ENCODE measurements around the gene TRPM4.
"Not testable (repeated sequence)": the region's sequence is repeated elsewhere in the genome, so short reads cannot be mapped to it uniquely, and the experiment has no call there.

Gene TRPM4

DNA sequence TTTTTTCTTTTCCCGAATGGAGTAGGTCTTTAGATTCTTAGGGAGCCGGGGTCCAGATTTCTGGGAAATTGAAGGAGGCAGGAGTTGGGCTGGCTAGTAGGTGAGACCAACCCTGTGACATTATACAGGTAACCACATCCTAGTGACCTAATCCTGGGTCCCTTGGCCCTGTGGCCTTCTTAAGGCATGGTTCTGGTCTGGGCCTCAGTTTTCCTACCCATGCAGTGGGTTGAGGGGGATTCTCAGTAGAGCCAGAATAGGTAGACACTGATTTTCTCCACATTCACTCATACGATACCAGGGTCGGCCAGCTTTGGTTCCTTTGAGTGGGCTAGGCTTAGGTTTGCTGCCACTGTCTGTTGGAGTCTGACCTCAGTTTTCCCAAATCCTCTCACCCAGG is 31.0 kb upstream of the TRPM4 start:
- no peak for DNase-seq (ENCODE audit: low read depth in 1 of 2, low spot score in 1 of 2)

DNA sequence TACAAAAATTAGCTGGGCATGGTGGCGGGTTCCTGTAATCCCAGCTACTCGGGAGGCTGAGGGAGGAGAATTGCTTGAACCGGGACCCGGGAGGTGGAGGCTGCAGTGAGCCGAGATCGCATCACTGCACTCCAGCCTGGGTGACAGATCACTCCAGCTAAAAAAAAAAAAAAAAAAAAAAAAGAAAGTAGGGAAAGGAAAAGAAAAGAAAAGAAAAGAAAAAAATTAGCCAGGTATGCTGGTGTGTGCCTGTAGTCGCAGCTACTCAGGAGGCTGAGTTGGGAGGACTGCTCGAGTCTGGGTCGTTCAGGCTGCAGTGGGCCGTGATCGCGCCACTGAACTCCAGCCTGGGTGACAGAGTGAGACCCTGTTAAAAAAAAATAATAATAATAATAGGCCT is 30.4 kb upstream of the TRPM4 start:
- DNase-seq (ENCODE audit: low read depth in 1 of 2, low spot score in 1 of 2) = not testable (repeated sequence)

DNA sequence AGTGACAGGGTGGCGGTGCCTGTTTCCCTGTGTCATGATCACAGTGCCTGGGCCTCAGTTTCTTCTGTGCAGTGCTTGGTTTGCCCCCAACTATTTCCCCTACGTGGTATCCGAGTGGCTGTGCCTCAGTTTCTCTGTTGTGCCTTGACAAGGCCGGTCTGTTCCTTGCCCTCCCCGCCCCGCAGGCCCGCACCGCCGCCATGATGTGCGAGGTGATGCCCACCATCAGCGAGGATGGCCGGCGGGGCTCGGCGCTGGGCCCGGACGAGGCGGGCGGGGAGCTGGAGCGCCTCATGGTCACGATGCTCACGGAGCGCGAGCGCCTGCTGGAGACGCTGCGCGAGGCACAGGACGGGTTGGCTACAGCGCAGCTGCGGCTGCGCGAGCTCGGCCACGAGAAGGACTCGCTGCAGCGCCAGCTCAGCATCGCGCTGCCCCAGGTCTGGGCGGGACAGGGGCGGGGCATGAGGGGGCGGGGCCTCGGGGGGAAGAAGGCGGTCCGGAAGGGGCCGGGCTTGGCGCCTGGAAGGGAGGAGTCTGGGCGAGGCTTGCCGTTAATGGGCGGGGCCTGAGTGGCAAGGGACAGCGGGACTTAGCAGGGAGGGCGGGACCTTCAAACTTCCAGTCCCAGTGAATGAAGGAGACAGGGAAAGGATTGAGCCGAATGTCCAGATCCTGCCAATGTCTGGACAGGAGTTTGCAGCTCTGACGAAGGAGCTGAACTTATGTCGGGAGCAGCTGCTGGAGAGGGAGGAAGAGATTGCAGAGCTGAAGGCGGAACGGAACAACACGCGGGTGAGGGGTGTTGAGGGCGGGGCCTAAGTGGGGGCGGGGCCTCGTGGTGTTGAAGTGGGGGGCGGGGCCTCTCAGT is 29.7 kb upstream of the TRPM4 start:
- DNase-seq (ENCODE audit: low read depth in 1 of 2, low spot score in 1 of 2) = peak; percentile 95 to 96

DNA sequence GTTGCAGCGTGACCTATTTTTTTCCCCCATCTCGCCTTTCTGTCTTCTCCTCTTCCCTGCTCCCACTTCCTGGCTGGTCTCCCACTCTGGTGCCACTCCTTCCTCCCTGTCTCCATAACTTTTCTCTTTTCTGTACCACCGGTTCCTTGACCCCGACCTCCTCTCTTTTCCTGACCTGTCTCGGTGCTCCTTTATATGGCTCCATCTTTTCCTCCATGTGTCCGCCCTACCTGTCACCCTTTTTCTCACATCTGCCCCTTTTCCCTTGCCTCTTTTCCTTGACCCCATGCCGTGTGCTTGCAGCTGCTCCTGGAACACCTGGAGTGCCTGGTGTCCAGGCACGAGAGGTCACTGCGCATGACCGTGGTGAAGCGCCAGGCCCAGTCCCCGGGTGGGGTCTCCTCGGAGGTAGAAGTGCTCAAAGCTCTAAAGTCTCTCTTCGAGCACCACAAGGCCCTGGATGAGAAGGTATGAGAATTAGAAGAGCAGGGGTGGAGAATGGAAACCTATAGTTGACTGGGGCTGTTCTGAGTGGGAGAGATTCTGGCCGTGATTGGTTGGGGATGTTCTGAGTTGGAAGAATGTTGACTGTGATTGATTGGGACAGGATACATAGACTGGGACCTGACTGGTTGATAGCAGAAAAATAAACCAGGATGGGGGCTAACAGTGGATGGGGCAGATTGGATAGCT is 28.9 kb upstream of the TRPM4 start:
- no peak for DNase-seq (ENCODE audit: low read depth in 1 of 2, low spot score in 1 of 2)

DNA sequence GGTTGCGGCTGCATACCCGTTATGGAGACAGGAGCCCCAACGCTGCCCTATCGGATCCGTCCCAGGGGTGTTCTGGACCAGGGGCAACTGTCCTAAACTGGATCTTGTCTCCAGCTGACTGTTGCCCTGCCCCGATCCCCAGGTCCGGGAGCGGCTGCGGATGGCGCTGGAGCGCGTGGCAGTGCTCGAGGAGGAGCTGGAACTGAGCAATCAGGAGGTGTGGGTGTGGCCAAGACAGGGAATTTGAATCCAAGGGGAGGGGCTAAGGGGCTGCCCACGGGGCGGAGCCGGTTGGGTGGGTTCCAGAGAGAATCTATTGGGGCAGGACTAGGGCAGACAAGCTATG is 28.4 kb upstream of the TRPM4 start:
- no peak for DNase-seq (ENCODE audit: low read depth in 1 of 2, low spot score in 1 of 2)

DNA sequence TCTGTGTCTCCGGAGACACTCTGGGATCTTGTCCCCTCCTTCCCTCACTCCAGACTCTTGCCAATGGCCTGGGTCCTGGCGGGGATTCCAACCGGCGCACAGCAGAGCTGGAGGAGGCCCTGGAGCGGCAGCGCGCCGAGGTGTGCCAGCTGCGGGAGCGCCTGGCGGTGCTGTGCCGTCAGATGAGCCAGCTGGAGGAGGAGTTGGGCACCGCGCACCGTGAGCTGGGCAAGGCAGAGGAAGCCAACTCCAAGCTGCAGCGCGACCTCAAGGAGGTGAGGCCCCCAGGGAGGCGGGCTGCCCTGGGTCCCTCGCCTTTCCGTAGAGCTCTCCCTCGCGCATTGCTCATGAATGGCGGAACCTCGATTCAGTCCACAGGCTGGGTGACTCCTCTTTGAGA is 27.3 kb upstream of the TRPM4 start:
- no peak for DNase-seq (ENCODE audit: low read depth in 1 of 2, low spot score in 1 of 2)

DNA sequence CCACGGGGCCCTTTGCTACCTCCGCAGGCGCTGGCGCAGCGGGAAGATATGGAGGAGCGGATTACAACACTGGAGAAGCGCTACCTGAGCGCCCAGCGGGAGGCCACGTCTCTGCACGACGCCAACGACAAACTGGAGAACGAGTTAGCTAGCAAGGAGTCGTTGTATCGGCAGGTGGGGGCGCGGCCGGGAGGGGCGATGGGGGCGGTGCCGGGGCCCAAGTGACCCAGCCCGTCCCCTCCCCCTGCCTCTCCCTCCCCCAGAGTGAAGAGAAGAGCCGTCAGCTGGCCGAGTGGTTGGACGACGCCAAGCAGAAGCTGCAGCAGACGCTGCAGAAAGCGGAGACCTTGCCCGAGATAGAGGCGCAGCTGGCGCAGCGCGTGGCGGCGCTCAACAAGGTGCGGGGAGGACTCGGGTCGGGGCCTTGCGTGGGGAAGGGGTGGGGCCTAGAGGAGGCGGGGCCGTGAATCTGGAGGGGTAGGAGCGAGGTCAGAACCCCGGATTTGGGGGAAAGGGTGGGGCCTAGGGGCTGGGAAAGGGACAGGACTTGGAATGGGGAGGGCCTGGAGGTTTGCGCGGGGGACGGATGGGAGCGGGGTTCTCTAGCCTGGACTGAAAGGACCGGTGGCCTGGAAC is 24.5 kb upstream of the TRPM4 start:
- no peak for DNase-seq (ENCODE audit: low read depth in 1 of 2, low spot score in 1 of 2)

DNA sequence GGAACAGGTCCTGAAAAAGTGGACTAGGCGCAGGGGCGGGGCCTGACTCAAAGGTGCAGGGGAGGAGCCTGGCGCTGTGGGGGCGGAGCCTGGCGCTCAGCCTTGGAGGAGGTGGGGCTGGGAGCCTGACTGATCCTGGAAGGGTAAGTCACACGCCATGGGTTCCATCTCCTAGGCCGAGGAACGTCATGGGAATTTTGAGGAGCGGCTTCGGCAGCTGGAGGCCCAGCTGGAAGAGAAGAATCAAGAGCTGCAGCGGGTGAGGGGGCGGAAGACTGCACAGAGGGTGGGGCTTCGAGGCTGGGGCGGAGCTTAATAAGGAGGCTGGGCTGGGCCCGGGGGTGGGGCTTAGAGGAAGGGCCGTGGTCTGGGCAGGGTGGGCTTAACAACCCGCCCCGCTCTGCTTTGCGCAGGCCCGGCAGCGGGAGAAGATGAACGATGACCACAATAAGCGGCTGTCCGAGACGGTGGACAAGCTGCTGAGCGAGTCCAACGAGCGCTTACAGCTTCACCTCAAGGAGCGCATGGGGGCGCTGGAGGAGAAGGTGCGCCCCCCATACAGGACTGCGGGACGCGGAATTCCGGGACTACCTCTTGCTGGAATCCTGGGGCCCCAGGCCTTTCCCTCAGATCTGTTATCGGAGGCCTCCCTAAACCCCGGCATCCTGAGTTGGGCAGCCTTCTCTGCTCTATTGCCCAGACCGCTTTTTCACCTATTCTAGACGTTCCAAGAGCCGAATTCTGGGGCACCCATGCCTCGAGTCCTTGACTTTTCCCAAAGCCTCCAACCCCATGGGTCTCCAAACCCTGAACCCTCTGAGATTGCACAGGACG is 23.8 kb upstream of the TRPM4 start:
- DNase-seq (ENCODE audit: low read depth in 1 of 2, low spot score in 1 of 2) = no peak

DNA sequence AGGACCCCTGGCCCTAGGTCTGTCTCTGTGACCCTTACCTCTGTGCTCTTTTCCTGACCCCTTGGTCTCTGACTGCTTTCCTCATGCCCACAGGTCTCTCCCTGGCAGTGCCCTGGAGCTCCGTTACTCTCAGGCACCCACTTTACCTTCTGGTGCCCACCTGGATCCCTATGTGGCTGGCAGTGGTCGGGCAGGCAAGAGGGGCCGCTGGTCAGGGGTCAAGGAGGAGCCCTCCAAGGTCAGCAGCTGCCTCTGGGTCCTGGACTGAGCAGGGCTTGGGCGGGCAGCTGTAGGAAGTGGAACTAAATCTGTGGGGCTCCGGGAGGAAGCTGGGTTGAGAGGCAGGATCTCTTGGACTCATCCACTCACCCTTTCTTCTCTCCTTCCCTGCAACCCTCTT is 21.9 kb upstream of the TRPM4 start:
- no peak for DNase-seq (ENCODE audit: low read depth in 1 of 2, low spot score in 1 of 2)

DNA sequence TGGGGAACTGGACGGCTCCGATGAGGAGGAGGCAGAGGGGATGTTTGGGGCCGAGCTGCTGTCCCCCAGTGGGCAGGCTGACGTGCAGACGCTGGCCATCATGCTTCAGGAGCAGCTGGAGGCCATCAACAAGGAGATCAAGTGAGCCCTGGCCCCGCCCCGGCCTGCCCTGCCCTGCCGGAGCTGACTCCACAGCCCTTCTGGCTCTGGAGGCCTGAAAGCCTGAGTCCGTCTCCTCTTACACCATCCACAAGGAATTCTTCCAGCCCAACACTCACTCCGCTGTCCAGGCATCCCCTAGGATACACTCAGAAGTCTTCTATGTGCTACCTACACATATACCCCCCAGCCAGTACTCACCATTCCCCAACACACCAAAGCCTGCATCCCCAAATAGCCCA is 20.8 kb upstream of the TRPM4 start:
- no peak for DNase-seq (ENCODE audit: low read depth in 1 of 2, low spot score in 1 of 2)

DNA sequence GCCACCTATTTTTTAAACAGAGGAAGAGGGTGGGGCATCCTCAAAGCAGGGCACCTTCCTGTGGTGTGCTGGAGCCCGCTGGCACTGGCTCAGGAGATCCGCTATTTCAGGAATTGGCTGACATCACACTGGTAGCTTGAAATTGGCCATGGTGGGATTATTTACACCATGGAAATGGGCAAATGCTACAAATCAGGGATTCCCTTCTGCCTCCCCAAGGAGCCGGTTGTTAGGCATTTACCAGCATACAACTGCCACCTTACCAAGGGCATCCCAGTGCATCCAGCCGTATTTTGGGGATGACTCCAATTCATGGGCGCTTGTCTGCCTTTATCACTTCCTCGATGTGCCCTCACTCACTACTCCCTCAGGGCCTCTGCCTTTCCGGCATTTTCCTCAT is 16.6 kb upstream of the TRPM4 start:
- DNase-seq (ENCODE audit: low read depth in 1 of 2, low spot score in 1 of 2) = no peak

DNA sequence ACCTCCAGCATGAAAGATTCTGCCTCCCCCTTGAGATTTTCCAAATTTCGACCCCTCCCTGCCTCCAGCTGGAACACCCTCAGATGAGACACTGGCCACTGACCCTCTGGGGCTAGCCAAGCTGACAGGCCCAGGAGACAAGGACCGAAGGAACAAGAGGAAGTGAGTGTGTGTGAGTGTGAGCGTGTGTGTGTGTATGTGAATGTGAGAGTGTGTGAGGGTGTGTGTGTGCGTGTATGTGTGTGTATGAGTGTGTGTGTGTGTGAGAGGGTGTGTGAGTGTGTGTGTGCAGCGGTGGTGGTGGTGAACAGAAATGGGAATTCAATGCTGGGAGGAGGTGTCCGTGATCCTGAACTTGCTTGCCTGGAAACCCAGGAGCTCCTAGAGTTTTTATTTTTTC is 16.2 kb upstream of the TRPM4 start:
- no peak for DNase-seq (ENCODE audit: low read depth in 1 of 2, low spot score in 1 of 2)

DNA sequence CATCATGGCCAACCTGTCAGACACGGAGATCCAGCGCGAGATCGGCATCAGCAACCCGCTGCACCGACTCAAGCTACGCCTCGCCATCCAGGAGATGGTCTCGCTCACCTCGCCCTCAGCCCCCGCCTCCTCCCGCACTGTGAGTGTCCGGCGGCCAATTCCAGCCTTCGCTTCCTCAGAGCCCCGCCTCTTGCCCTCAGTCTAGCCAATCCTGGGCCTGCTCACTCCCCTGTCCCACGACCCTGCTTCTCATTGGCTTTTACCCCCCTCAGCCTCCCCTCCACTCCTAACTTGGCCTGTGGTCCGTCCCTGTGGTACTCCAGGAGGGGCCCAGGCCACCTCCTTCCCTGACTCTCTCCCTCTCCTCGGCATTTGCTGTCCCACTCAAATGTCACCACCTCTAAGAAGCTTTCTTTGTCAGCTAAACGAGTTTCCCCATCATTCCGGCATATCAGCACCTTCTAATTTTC is 14.7 kb upstream of the TRPM4 start:
- peak; percentile 21 to 48 for DNase-seq (ENCODE audit: low read depth in 1 of 2, low spot score in 1 of 2)

DNA sequence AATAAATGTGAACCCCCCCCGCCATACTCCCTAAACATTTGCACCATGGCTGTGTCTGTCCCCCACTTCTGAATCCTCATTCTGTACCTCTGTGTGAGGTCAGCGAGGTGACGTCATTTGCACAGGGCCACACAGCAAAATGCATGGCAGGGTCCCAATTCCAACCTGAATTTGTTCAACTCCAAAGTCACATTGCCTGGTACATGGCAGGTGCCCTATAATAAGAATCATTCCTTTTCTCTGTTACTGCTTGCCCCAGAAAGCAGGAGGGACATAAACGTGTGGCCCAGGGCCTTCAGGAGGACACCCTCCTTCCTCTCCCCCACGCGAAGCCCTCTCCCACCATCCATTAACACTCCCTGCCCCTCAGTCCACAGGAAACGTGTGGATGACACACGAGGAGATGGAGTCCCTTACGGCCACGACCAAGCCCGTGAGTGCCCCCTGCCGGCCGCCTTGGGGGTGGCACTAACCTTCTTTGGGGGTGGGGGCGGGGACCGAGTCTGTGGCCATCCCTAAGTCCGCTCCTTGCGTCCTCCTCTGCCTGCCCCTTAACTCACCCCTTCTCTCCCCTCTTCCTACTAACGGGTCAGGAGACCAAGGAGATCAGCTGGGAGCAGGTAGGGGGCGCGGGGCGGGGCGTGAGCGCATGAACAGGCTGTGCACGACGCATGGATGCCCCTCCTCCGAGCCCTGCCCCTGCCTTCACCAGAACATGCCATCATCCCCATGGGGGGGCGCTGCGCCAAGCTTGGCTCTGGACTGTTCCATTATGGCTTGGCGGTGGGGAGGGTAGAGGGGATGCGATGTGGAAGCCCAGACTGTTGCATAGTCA is 11.8 kb upstream of the TRPM4 start:
- peak; percentile 69 to 72 for DNase-seq (ENCODE audit: low read depth in 1 of 2, low spot score in 1 of 2)

DNA sequence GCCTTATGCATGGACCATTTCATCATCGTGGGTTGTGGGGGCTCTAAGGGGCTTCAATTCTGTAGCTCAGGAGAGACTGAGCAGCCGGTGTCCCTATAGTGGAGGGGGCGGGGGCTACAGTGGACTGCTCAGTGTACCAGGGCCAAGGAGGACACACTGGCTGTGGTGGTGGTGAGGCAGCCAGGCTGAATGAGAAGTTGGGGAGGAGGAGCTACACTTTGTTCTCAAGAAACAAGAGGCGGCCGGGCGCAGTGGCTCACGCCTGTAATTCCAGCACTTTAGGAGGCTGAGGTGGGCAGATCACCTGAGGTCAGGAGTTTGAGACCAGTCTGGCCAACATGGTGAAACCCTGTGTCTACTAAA is 11.2 kb upstream of the TRPM4 start:
- not testable (repeated sequence) for DNase-seq (ENCODE audit: low read depth in 1 of 2, low spot score in 1 of 2)

DNA sequence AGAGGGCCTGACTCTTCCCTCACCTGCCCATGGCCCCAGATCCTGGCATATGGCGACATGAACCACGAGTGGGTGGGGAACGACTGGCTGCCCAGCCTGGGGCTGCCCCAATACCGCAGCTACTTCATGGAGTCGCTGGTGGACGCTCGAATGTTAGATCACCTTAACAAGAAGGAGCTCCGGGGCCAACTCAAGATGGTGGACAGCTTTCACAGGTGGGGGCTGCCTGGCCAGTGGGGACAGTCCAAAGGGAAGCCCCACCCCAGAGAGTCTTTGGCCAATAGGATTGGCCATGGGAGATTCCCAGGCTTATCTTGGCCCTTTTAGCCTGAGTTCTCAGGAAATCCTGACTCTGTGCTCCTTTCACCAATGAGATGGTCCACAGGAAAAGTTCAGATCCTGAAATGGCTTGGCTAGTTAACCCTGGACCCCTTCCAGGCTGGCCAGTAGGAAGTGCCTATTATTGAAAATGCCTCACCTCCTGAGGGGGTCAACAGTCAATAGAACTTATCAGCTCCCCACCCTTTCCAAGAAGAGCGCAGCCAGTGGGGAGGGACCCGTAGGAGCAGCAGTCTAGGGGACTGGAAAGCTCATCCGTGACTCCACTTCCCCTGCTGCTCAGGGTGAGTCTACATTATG is 9.4 kb upstream of the TRPM4 start:
- DNase-seq (ENCODE audit: low read depth in 1 of 2, low spot score in 1 of 2) = no peak

DNA sequence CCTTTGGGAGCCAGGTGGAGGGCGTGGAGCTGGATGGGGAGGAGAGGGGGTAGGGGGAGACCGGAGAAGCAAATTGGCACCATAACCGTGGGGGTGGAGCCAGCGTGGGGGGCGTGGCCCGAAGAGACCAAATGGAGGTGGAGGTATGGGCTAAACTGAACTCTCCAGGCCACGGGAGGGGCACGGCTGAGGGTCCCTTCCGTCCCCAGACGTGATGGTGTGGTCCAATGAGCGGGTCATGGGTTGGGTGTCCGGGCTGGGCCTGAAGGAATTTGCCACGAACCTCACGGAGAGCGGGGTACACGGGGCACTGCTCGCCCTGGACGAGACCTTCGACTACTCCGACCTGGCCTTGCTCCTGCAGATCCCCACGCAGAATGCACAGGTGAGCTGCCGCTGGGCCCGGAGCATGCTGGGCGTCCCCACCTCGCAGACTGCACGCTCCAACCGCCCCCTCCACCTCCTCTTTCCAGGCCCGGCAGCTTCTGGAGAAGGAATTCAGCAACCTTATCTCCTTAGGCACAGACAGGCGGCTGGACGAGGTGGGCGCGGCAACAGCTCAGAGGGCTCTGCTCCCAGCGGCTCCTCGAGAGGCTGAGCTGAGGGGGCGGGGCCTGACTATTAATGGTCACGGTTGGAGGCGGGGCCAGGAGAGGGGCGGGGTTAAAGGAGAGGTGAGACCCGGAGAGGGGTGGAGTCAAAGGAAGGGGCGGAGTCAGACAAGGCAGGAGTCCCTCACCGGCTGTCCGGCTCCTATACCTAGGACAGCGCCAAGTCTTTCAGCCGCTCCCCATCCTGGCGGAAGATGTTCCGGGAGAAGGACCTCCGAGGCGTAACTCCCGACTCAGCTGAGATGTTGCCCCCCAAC is 8.6 kb upstream of the TRPM4 start:
- peak; percentile 49 to 62 for DNase-seq (ENCODE audit: low read depth in 1 of 2, low spot score in 1 of 2)

DNA sequence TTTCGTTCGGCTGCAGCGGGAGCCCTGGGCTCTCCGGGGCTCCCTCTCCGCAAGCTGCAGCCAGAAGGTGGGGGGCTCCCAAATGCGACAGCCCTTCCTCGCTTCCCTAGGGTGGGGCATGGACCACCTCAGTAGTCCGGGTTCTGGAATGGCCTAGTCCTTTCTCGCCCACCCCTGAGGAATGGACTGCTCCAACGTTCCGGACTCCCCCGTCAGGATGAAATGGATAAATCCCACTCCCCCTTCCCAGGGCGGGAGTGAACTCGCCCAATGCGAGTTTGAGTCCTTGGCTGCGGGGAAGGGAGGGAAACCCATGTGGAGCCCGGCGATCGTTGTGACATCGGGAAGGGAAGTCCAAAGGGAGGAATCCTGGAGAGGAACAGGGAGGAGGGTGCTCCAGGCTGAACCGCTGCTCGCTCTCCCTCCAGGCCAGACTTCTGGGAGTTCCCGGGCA is 7.9 kb upstream of the TRPM4 start:
- DNase-seq (ENCODE audit: low read depth in 1 of 2, low spot score in 1 of 2) = no peak
